Measurements from ENCODE around the gene PRRG4. TPM values are rescaled to one million over a fixed set of nuclear protein-coding genes. Genes with fewer than 3 reads are reported as not detected.

The PRRG4 gene
- total RNA-seq, 1 donor from 2014 or later: 4.7 TPM

- TF ChIP-seq, protein P1, sequence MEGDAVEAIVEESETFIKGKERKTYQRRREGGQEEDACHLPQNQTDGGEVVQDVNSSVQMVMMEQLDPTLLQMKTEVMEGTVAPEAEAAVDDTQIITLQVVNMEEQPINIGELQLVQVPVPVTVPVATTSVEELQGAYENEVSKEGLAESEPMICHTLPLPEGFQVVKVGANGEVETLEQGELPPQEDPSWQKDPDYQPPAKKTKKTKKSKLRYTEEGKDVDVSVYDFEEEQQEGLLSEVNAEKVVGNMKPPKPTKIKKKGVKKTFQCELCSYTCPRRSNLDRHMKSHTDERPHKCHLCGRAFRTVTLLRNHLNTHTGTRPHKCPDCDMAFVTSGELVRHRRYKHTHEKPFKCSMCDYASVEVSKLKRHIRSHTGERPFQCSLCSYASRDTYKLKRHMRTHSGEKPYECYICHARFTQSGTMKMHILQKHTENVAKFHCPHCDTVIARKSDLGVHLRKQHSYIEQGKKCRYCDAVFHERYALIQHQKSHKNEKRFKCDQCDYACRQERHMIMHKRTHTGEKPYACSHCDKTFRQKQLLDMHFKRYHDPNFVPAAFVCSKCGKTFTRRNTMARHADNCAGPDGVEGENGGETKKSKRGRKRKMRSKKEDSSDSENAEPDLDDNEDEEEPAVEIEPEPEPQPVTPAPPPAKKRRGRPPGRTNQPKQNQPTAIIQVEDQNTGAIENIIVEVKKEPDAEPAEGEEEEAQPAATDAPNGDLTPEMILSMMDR (IDR thresholded peaks at IDR 0.05; ENCODE audit: unreplicated experiment): no peak
- no peaks in the 10 kb centered on the region for H3K4me1 Mint-ChIP-seq
- peaks cover 9% of the 10 kb centered on the region for H3K27me3 Mint-ChIP-seq (ENCODE audit: low read depth)
- H3K9me3 Mint-ChIP-seq: peaks cover 25% of the 10 kb centered on the region
- no peak overlapping the region for H3K27ac Mint-ChIP-seq
- H3K4me3 Mint-ChIP-seq: no peak overlapping the region
- no peak for DNase-seq (ENCODE audit: low spot score in 2 of 2, unreplicated experiment in 2 of 2)
- H3K36me3 Mint-ChIP-seq: peaks cover 3% of the 10 kb centered on the region
Observed at GRCh38 chr11:32870676-32871075, 40.9 kb downstream of the PRRG4 start.

GRCh38 chr11:32874132-32874531, 44.4 kb downstream of the PRRG4 start:
- H3K27ac Mint-ChIP-seq: no peak overlapping the region
- peaks cover 10% of the 10 kb centered on the region for H3K9me3 Mint-ChIP-seq
- H3K4me1 Mint-ChIP-seq: no peaks in the 10 kb centered on the region
- DNase-seq (ENCODE audit: low spot score in 2 of 2, unreplicated experiment in 2 of 2): no peak
- no peak overlapping the region for H3K4me3 Mint-ChIP-seq
- TF ChIP-seq, protein P1 (IDR thresholded peaks at IDR 0.05; ENCODE audit: unreplicated experiment): no peak
- peaks cover 2% of the 10 kb centered on the region for H3K27me3 Mint-ChIP-seq (ENCODE audit: low read depth)
- no peaks in the 10 kb centered on the region for H3K36me3 Mint-ChIP-seq

- H3K27me3 Mint-ChIP-seq (ENCODE audit: low read depth): peaks cover 2% of the 10 kb centered on the region
- no peak overlapping the region for H3K27ac Mint-ChIP-seq
- H3K4me3 Mint-ChIP-seq: no peak overlapping the region
- no peaks in the 10 kb centered on the region for H3K9me3 Mint-ChIP-seq
- H3K4me1 Mint-ChIP-seq: no peaks in the 10 kb centered on the region
- DNase-seq (ENCODE audit: low spot score in 2 of 2, unreplicated experiment in 2 of 2): no peak
- TF ChIP-seq, protein P1 (IDR thresholded peaks at IDR 0.05; ENCODE audit: unreplicated experiment): no peak
- H3K36me3 Mint-ChIP-seq: no peaks in the 10 kb centered on the region
Observed at GRCh38 chr11:32881286-32881685, 51.6 kb downstream of the PRRG4 start.

DNA sequence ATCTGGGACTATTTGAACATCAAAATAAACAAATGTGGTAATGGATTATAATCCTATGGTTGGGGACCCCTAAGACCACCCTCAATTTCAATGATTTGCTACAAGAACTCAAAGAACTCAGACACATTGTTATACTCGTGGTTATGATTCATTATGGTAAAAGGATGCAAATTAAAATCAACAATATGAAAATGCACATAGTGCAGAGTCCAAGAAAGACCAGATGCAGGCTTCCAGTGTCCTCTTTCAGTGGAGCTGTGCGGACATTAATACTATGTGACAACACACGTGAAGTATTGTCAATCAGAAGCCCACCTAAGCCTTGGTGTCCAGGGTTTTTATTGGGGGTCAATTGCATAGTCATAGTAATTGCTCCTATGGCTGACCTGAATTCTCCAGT, 53.7 kb downstream of the PRRG4 start:
- Mint-ChIP-seq H3K36me3 (no peaks in the 10 kb centered on the region), H3K27me3 (ENCODE audit: low read depth) (peaks cover 2% of the 10 kb centered on the region), H3K27ac (no peak overlapping the region), H3K9me3 (no peaks in the 10 kb centered on the region), H3K4me3 (no peak overlapping the region), H3K4me1 (no peaks in the 10 kb centered on the region)
- TF ChIP-seq, protein P1 (IDR thresholded peaks at IDR 0.05; ENCODE audit: unreplicated experiment): no peak
- DNase-seq (ENCODE audit: low spot score in 2 of 2, unreplicated experiment in 2 of 2): no peak

- TF ChIP-seq, protein P1 (IDR thresholded peaks at IDR 0.05; ENCODE audit: unreplicated experiment): no peak
- Mint-ChIP-seq H3K36me3 (no peaks in the 10 kb centered on the region), H3K9me3 (no peaks in the 10 kb centered on the region), H3K27me3 (ENCODE audit: low read depth) (peaks cover 2% of the 10 kb centered on the region), H3K27ac (no peak overlapping the region), H3K4me3 (no peak overlapping the region), H3K4me1 (no peaks in the 10 kb centered on the region)
- DNase-seq (ENCODE audit: low spot score in 2 of 2, unreplicated experiment in 2 of 2): no peak
Observed at GRCh38 chr11:32884023-32884422, 54.3 kb downstream of the PRRG4 start.

- H3K27me3 Mint-ChIP-seq (ENCODE audit: low read depth): peaks cover 2% of the 10 kb centered on the region
- H3K4me3 Mint-ChIP-seq: no peak overlapping the region
- H3K36me3 Mint-ChIP-seq: no peaks in the 10 kb centered on the region
- H3K9me3 Mint-ChIP-seq: no peaks in the 10 kb centered on the region
- no peaks in the 10 kb centered on the region for H3K4me1 Mint-ChIP-seq
- TF ChIP-seq, protein P1 (IDR thresholded peaks at IDR 0.05; ENCODE audit: unreplicated experiment): no peak
- no peak overlapping the region for H3K27ac Mint-ChIP-seq
- DNase-seq (ENCODE audit: low spot score in 2 of 2, unreplicated experiment in 2 of 2): no peak
Observed at GRCh38 chr11:32884770-32885384, 55.1 kb downstream of the PRRG4 start.
